GM12865 (cell line): ENCODE measurements around the gene PRR7.

Experiments used
- DNase-seq: peaks from one replicate; pipeline ENCODE4 v3.0.0; 2010; ENCODE audit warnings: low read depth
- H3K4me3 ChIP-seq: 2 replicates; pipeline ENCODE4 v1.5.1; 2011; ENCODE audit warnings: mild to moderate bottlenecking, low read depth, low read length, control low read depth
- CTCF ChIP-seq: IDR thresholded peaks from 2 replicates; pipeline ENCODE4 v1.5.1; 2011; ENCODE audit warnings: low read length, control low read depth, low read depth, inconsistent platforms; ENCODE audit not compliant: insufficient read depth; ENCODE audit errors: missing control alignments

Gene PRR7

GRCh38 chr5:177444106-177445051 is 2.2 kb upstream of the PRR7 start:
- no peak for TF ChIP-seq CTCF
- DNase-seq: peak; percentile 54

GRCh38 chr5:177445052-177445916 is 1.3 kb upstream of the PRR7 start:
- peak; percentile 67 for DNase-seq
- TF ChIP-seq CTCF: no peak
- H3K4me3 ChIP-seq: peak overlapping the region; percentile 73; the same call in 1 of the 2 replicates

More at GRCh38 chr5:177444106-177445051, 2.2 kb upstream of the PRR7 start:
- no peak overlapping the region for H3K4me3 ChIP-seq

GRCh38 chr5:177445917-177446199 is 756 bp upstream of the PRR7 start:
- TF ChIP-seq CTCF: no peak
- no peak for DNase-seq
- H3K4me3 ChIP-seq: peak overlapping the region; percentile 73

- TF ChIP-seq CTCF: no peak
- peak; percentile 81 for DNase-seq
- H3K4me3 ChIP-seq: peak overlapping the region; percentile 54
Observed at GRCh38 chr5:177447066-177447610, 524 bp downstream of the PRR7 start.

- peak overlapping the region; percentile 50 for H3K4me3 ChIP-seq
- DNase-seq: no peak
- TF ChIP-seq CTCF: no peak
Observed at GRCh38 chr5:177447611-177448243, 1.1 kb downstream of the PRR7 start.

GRCh38 chr5:177448244-177448950 is 1.8 kb downstream of the PRR7 start:
- H3K4me3 ChIP-seq: no peak overlapping the region

More at GRCh38 chr5:177448244-177448950, 1.8 kb downstream of the PRR7 start:
- DNase-seq: no peak
- TF ChIP-seq CTCF: no peak
